ENCODE results near the gene ACP7. TPM values are rescaled to one million over a fixed set of nuclear protein-coding genes. Genes with fewer than 3 reads are reported as not detected.

ACP7 gene
- total and polyA plus RNA-seq, 2 donors (not counting 3 experiments of a cell fraction or from before 2014, with no cell fraction given): 0.04 to 0.49 TPM

- Histone ChIP-seq H3K9me3 (replicated peaks; ENCODE audit: control insufficient read depth, insufficient read depth, low read length) (no peaks in the 10 kb centered on the region), H3K9ac (replicated peaks; ENCODE audit: extremely low read depth, insufficient read depth, low read length) (no peak overlapping the region), H3K9me1 (replicated peaks; ENCODE audit: control insufficient read depth, extremely low read depth, insufficient read depth, low read length) (no peaks in the 10 kb centered on the region), H3K4me2 (ENCODE audit: insufficient read depth, low read length) (no peak overlapping the region), H2AFZ (ENCODE audit: low read depth, low read length) (no peak overlapping the region), H3K4me3 (replicated peaks in 1 of 3; ENCODE audit: insufficient read depth in 1 of 3, low read depth in 1 of 3, low read length in 3 of 3) (no peak overlapping the region), H3K4me1 (ENCODE audit: control insufficient read depth, extremely low read depth, insufficient read depth, low read length) (no peaks in the 10 kb centered on the region), H3K36me3 (ENCODE audit: control insufficient read depth in 2 of 2, extremely low read depth in 1 of 2, insufficient read depth in 2 of 2, low read length in 2 of 2) (no peaks in the 10 kb centered on the region), H3K27ac (ENCODE audit: insufficient read depth, low read depth, low read length) (no peak overlapping the region), H3K27me3 (ENCODE audit: control insufficient read depth in 2 of 2, insufficient read depth in 2 of 2, low read length in 2 of 2) (no peaks in the 10 kb centered on the region), H4K20me1 (replicated peaks; ENCODE audit: control insufficient read depth, extremely low read depth, insufficient read depth, low read length) (no peaks in the 10 kb centered on the region), H3K79me2 (ENCODE audit: control insufficient read depth, insufficient read depth, low read length) (peaks cover 76% of the 10 kb centered on the region)
- no peak for TF ChIP-seq GATA2 (IDR thresholded peaks at IDR 0.05; ENCODE audit: insufficient read depth, insufficient read length, low read depth, low read length)
- TF ChIP-seq JUN (IDR thresholded peaks at IDR 0.05; ENCODE audit: borderline replicate concordance, insufficient read depth, insufficient read length, low read depth): no peak
- no peak for TF ChIP-seq CTCF (IDR thresholded peaks at IDR 0.05; ENCODE audit: extremely low read depth in 1 of 2, insufficient read depth in 1 of 2, low read depth in 1 of 2, low read length in 2 of 2)
- no peak for TF ChIP-seq MYC (IDR thresholded peaks at IDR 0.05; ENCODE audit: low read depth, low read length)
- TF ChIP-seq POLR2AphosphoS5 (IDR thresholded peaks at IDR 0.05; ENCODE audit: insufficient read depth, low read depth, low read length): no peak
- TF ChIP-seq FOS (IDR thresholded peaks at IDR 0.05; ENCODE audit: borderline replicate concordance, insufficient read depth, low read length): no peak
- TF ChIP-seq POLR2A (IDR thresholded peaks at IDR 0.05; ENCODE audit: low read depth, low read length): no peak
- TF ChIP-seq EZH2 (IDR thresholded peaks at IDR 0.05; ENCODE audit: borderline replicate concordance, low read depth, low read length, severe bottlenecking): no peak
- TF ChIP-seq MAX (IDR thresholded peaks at IDR 0.05; ENCODE audit: insufficient read depth, insufficient read length): no peak
- intact Hi-C loops (cut with micrococcal nuclease) (no loop called here), dilution Hi-C loops (cut with MboI; ENCODE audit: extremely low pct_ligation_motif_present, low sequenced_read_pairs) (no loop called here)
- ChIA-PET CTCF (interaction anchor here (1.6 kb wide), 1 partner anchor 10 kb away, joined by 4 read pairs; no protein-coding TSS in a partner anchor), POLR2A (interaction anchor here (0.7 kb wide), 1 partner anchor 54 kb away, joined by 4 read pairs; no protein-coding TSS in a partner anchor)
- no TSS peak for BruUV-seq (replicated peaks)
- DNase-seq (ENCODE audit: low read depth, low spot score) (no peak), FAIRE-seq (no peak)
Observed at GRCh38 chr19:39138221-39139211, 54.3 kb downstream of the ACP7 start.
